GM12891 (cell line): Measurements from ENCODE around the gene FGD5.

Source experiments
- POLR2A ChIP-seq: IDR thresholded peaks from 2 replicates; pipeline ENCODE4 v1.6.1; 2011; ENCODE audit warnings: low read depth, low read length, control low read depth
- POLR2AphosphoS5 ChIP-seq: IDR thresholded peaks from 2 replicates; pipeline ENCODE4 v1.6.1; 2011; ENCODE audit warnings: low read depth, low read length, control low read depth
- SPI1 ChIP-seq: IDR thresholded peaks from 2 replicates; pipeline ENCODE4 v1.6.1; 2011; ENCODE audit warnings: low read depth, low read length, control low read depth
- TAF1 ChIP-seq: IDR thresholded peaks from 2 replicates; pipeline ENCODE4 v1.6.1; 2011; ENCODE audit warnings: low read depth, low read length, control low read depth

GRCh38 chr3:14837186-14837877 lies 18.6 kb downstream of the FGD5 start:
- no peak for TF ChIP-seq POLR2A
- TF ChIP-seq TAF1, result no peak
- TF ChIP-seq POLR2AphosphoS5, result no peak
- no peak for TF ChIP-seq SPI1
